AG10803 (cell line): ENCODE measurements around the gene OR5K4.

Experiments
- DNase-seq: peaks from one replicate; pipeline ENCODE4 v3.0.0; 2010; ENCODE audit warnings: low read depth
- H3K4me3 ChIP-seq: 2 replicates; pipeline ENCODE4 v1.5.1; 2011; ENCODE audit warnings: mild to moderate bottlenecking, low read length, control low read depth
- CTCF ChIP-seq: conservative IDR thresholded peaks from 2 replicates; pipeline ENCODE4 v1.5.1; 2011; ENCODE audit warnings: mild to moderate bottlenecking, low read length, control low read depth, inconsistent platforms

The OR5K4 gene

GRCh38 chr3:98367464-98368246, 14.0 kb downstream of the OR5K4 start:
- H3K4me3 ChIP-seq, result no peak overlapping the region
- TF ChIP-seq CTCF, result no peak
- no peak for DNase-seq

- no peak for TF ChIP-seq CTCF
- DNase-seq, result no peak
- H3K4me3 ChIP-seq, result no peak overlapping the region
These were observed 17.5 kb downstream of the OR5K4 start for GRCh38 chr3:98371186-98371585.

- no peak for TF ChIP-seq CTCF
- no peak overlapping the region for H3K4me3 ChIP-seq
- no peak for DNase-seq
These were observed 18.2 kb downstream of the OR5K4 start for GRCh38 chr3:98371853-98372252.

GRCh38 chr3:98372445-98372844, 18.8 kb downstream of the OR5K4 start:
- no peak overlapping the region for H3K4me3 ChIP-seq
- no peak for TF ChIP-seq CTCF
- no peak for DNase-seq

- no peak for DNase-seq
- TF ChIP-seq CTCF, result no peak
- H3K4me3 ChIP-seq, result no peak overlapping the region
These were observed 23.0 kb downstream of the OR5K4 start for GRCh38 chr3:98376631-98377030.

- no peak for TF ChIP-seq CTCF
- DNase-seq, result no peak
- H3K4me3 ChIP-seq, result no peak overlapping the region
These were observed 34.5 kb downstream of the OR5K4 start for GRCh38 chr3:98388147-98388546.

- DNase-seq, result no peak
- no peak for TF ChIP-seq CTCF
- no peak within 1 kb of the TSS for H3K4me3 ChIP-seq
These were observed 36.7 kb downstream of the OR5K4 start, which contains the start of gene OR5K3 for GRCh38 chr3:98390366-98390765. OR5K3 (plus strand) TSS chr3:98390666; CDS start chr3:98390666, 0 bp downstream.
